Measurements from ENCODE around the gene CD79A. TPM values are rescaled to one million over a fixed set of nuclear protein-coding genes. Genes with fewer than 3 reads are reported as not detected.

Gene CD79A
- polyA plus RNA-seq, 3 donors: 1.9 to 2.7 (median 2.1) TPM

- Histone ChIP-seq H3K4me2 (replicated peaks; ENCODE audit: extremely low read depth, low read length, poor library complexity, severe bottlenecking) (no peak overlapping the region), H3K27ac (ENCODE audit: low read depth in 1 of 2, low read length in 2 of 2) (no peak overlapping the region), H3K9me3 (replicated peaks in 1 of 2; ENCODE audit: control insufficient read depth in 1 of 2, insufficient read depth in 1 of 2, low read length in 2 of 2) (no peaks in the 10 kb centered on the region), H3K9ac (ENCODE audit: insufficient read depth, low read length, poor library complexity, severe bottlenecking) (no peak overlapping the region), H3K36me3 (replicated peaks in 1 of 2; ENCODE audit: control insufficient read depth in 1 of 2, insufficient read depth in 2 of 2, low read length in 2 of 2) (peaks cover 64 to 90% of the 10 kb centered on the region in 2 donors), H4K20me1 (ENCODE audit: insufficient read depth, low read length) (peaks cover 100% of the 10 kb centered on the region), H2AFZ (ENCODE audit: insufficient read depth, low read depth, low read length, poor library complexity, severe bottlenecking) (no peak overlapping the region), H3K79me2 (ENCODE audit: insufficient read depth, low read length) (peaks cover 86% of the 10 kb centered on the region), H3K4me3 (replicated peaks in 1 of 3; ENCODE audit: low read depth in 2 of 3, low read length in 3 of 3) (no peak overlapping the region), H3K4me1 (ENCODE audit: control insufficient read depth in 1 of 2, insufficient read depth in 2 of 2, low read length in 2 of 2) (peaks cover 14 to 23% of the 10 kb centered on the region in 2 donors), H3K27me3 (ENCODE audit: control insufficient read depth in 2 of 2, insufficient read depth in 2 of 2, low read length in 2 of 2) (no peaks in the 10 kb centered on the region)
- peaks cover 0 to 1% (median 0%) of the 10 kb centered on the region in 7 donors for H3K9me3 Mint-ChIP-seq
- DNase-seq: no peak
- peaks cover 61 to 84% of the 10 kb centered on the region in 2 donors for H3K36me3 Mint-ChIP-seq
- no peak overlapping the region for H3K4me3 Mint-ChIP-seq
- H3K27me3 Mint-ChIP-seq (ENCODE audit: low read depth in 3 of 3): peaks cover 0 to 2% (median 1%) of the 10 kb centered on the region in 3 donors
- no peak for TF ChIP-seq CTCF (IDR thresholded peaks at IDR 0.05)
- intact Hi-C loops (cut with micrococcal nuclease): no loop called here
- H3K4me1 Mint-ChIP-seq: peaks cover 24% of the 10 kb centered on the region
- no CpG with 5 or more reads among the region's 4 CpGs for WGBS (ENCODE audit: insufficient coverage)
- H3K27ac Mint-ChIP-seq: no peak overlapping the region
These were observed 13.9 kb downstream of the CD79A start for GRCh38 chr19:41890936-41891335.

GRCh38 chr19:41892173-41892902 lies 15.3 kb downstream of the CD79A start:
- no peak for TF ChIP-seq CTCF (IDR thresholded peaks at IDR 0.05)
- no peaks in the 10 kb centered on the region for H3K27me3 ChIP-seq (ENCODE audit: control insufficient read depth in 2 of 2, insufficient read depth in 2 of 2, low read length in 2 of 2)
- H3K4me1 Mint-ChIP-seq: peaks cover 10% of the 10 kb centered on the region
- H3K36me3 ChIP-seq (replicated peaks in 1 of 2; ENCODE audit: control insufficient read depth in 1 of 2, insufficient read depth in 2 of 2, low read length in 2 of 2): peaks cover 73 to 92% of the 10 kb centered on the region in 2 donors
- H2AFZ ChIP-seq (ENCODE audit: insufficient read depth, low read depth, low read length, poor library complexity, severe bottlenecking): no peak overlapping the region
- DNase-seq: no peak
- no peaks in the 10 kb centered on the region for H3K9me3 ChIP-seq (replicated peaks in 1 of 2; ENCODE audit: control insufficient read depth in 1 of 2, insufficient read depth in 1 of 2, low read length in 2 of 2)
- H3K27ac Mint-ChIP-seq: no peak overlapping the region
- H3K9me3 Mint-ChIP-seq: peaks cover 0 to 2% (median 0%) of the 10 kb centered on the region in 7 donors
- H3K4me1 ChIP-seq (ENCODE audit: control insufficient read depth in 1 of 2, insufficient read depth in 2 of 2, low read length in 2 of 2): peaks cover under 1 to 9% of the 10 kb centered on the region in 2 donors
- H3K27ac ChIP-seq (ENCODE audit: low read depth in 1 of 2, low read length in 2 of 2): no peak overlapping the region
- 96% methylated on average over 21 of the region's 34 CpGs for WGBS (ENCODE audit: insufficient coverage)
- H3K4me3 ChIP-seq (replicated peaks in 1 of 3; ENCODE audit: low read depth in 2 of 3, low read length in 3 of 3): no peak overlapping the region
- peaks cover 73% of the 10 kb centered on the region for H3K79me2 ChIP-seq (ENCODE audit: insufficient read depth, low read length)
- H3K27me3 Mint-ChIP-seq (ENCODE audit: low read depth in 3 of 3): peaks cover 0 to 2% (median 1%) of the 10 kb centered on the region in 3 donors
- no peak overlapping the region for H3K9ac ChIP-seq (ENCODE audit: insufficient read depth, low read length, poor library complexity, severe bottlenecking)
- no peak overlapping the region for H3K4me2 ChIP-seq (replicated peaks; ENCODE audit: extremely low read depth, low read length, poor library complexity, severe bottlenecking)
- H4K20me1 ChIP-seq (ENCODE audit: insufficient read depth, low read length): peaks cover 98% of the 10 kb centered on the region
- intact Hi-C loops (cut with micrococcal nuclease): no loop called here
- H3K36me3 Mint-ChIP-seq: peaks cover 56 to 85% of the 10 kb centered on the region in 2 donors
- no peak overlapping the region for H3K4me3 Mint-ChIP-seq

Measured in CD14-positive monocyte (primary cell).